SK-N-SH (cell line): Measurements from ENCODE around the gene KRT222.

ENCODE experiments used
- GABPA ChIP-seq: IDR thresholded peaks from 2 replicates; pipeline ENCODE4 v1.4.0; 2012; ENCODE audit warnings: low read depth, mild to moderate bottlenecking
- MAX ChIP-seq: IDR thresholded peaks from 2 replicates; pipeline ENCODE4 v1.4.0; 2012; ENCODE audit warnings: low read depth
- REST ChIP-seq: IDR thresholded peaks from 2 replicates; pipeline ENCODE4 v1.6.1; 2012; ENCODE audit warnings: mild to moderate bottlenecking, low read depth, low read length, moderate library complexity
- YY1 ChIP-seq: IDR thresholded peaks from 2 replicates; pipeline ENCODE4 v1.4.0; 2012; ENCODE audit warnings: low read depth, mild to moderate bottlenecking

- TF ChIP-seq MAX = no peak
- TF ChIP-seq YY1 = no peak
- TF ChIP-seq GABPA = no peak
- TF ChIP-seq REST = no peak
These were observed 44.0 kb downstream of the KRT222 start for GRCh38 chr17:40621019-40621418.
